GM21515 (cell line): Measurements from ENCODE around the gene PPP1R3G.
"Not testable (repeated sequence)": the region's sequence is repeated elsewhere in the genome, so short reads cannot be mapped to it uniquely, and the experiment has no call there.

ENCODE experiments used
- ATAC-seq: cut with Tn5 transposase; IDR thresholded peaks from one replicate; pipeline ENCODE4 v1.9.1; 2021; ENCODE audit not compliant: unreplicated experiment

The PPP1R3G gene

GRCh38 chr6:5084781-5085647, at the start of gene PPP1R3G:
PPP1R3G (plus strand) TSS chr6:5085341; CDS start chr6:5085486, 145 bp downstream.
- ATAC-seq = no peak

DNA sequence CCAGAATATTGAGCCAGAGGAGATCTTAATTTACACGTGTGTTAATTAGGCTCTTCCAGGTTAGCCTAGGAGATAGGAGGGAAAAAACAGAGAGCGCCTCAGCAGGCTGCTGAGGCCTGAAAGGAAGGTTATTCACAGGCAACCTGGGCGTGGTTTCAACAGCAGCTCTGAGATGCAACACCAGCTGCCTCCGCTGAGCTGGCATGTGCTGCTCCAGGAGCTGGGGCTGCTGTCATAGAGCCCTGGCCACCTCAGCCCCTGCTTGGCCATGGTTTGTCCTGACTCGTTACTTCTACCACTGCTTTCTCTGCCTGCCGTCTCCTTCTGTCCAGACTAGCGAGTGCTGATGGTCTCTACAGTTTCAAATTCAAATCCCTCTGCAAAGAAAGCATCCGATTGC, 48.9 kb upstream of the PPP1R3G start:
- ATAC-seq = no peak

GRCh38 chr6:5041955-5042354, 43.2 kb upstream of the PPP1R3G start:
- ATAC-seq = no peak

DNA sequence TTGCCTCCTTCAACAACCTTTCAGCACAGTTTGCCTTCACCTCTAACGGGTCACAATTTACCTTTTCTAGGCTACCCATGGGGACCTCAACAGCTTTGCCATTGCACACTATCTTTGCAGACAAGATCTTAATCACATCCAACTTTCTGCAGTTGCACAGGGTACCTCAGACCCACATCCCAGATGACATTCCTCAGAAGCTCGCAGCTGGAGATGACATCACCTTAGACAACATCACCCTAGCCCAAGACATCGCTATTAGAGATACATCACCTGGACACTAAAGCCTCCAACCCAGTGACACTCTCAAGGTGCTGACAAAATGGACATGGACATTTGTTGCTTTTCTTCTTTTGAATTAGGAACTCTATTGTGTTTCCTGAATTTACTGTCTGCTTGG, 42.7 kb upstream of the PPP1R3G start:
- ATAC-seq = no peak

- ATAC-seq = no peak
Observed at GRCh38 chr6:5044866-5045265, 40.3 kb upstream of the PPP1R3G start.

DNA sequence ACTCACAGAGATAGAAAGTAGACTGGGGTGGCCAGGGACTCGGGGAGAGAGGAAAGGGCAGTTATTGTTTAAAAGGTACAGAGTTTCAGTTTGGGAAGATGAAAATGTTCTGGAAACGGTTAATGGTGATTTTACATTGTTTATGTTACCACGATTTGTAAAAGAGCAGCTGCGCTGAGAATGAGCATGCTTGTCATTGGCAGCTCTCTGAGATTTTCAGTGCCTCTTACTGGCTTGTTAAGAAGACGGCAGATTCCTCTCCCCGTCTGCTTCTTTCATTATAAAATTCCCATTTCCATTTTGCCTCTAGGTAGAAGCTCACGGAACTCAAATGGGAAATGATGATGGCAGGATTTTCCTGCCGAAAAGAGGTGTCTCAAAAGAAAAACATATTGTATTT, 39.7 kb upstream of the PPP1R3G start:
- ATAC-seq = no peak

- no peak for ATAC-seq
Observed at GRCh38 chr6:5046430-5046829, 38.7 kb upstream of the PPP1R3G start.

GRCh38 chr6:5050009-5050408, 35.1 kb upstream of the PPP1R3G start:
- ATAC-seq = no peak

DNA sequence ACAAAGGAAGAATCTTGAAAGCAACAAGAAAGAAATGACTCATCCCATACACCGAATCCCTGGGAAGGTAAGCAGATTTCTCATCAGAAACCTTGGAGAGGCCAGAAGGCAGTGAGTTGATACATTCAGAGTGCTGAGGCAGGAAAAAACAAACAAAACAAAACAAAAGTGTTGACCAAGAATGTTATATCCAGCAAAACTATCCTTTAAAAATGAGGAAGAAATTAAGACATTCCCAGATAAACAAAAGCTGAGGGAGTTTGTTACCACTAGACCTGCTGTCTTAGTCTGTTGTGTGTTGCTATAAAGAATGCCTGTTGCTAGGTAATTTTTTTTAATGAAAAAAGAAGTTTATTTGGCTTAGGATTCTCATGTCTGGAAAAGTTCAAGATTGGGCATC, 33.7 kb upstream of the PPP1R3G start:
- ATAC-seq = no peak

- no peak for ATAC-seq
Observed at GRCh38 chr6:5053038-5053437, 32.1 kb upstream of the PPP1R3G start.

DNA sequence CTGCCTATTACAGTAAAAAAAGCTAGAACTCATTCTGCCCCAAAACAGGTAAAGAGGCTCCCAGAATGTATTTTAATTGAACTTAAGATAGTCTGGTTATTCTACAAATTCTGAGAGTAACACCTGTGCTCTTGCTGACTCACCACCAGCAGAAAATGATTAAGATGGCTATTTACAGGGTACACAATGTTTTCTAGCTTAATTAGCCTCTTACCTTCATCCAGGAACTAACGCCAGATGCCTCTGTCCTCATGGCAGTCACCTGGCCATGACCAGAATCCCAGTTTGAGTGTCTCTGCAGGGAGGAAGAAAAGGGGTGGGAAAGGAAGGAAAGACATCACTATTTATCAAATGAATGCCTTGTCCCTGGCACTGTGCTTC, 31.3 kb upstream of the PPP1R3G start:
- no peak for ATAC-seq

GRCh38 chr6:5054245-5054873, 30.8 kb upstream of the PPP1R3G start:
- no peak for ATAC-seq

- ATAC-seq = no peak
Observed at GRCh38 chr6:5055118-5055517, 30.0 kb upstream of the PPP1R3G start.

GRCh38 chr6:5058254-5058653, 26.9 kb upstream of the PPP1R3G start:
- no peak for ATAC-seq

DNA sequence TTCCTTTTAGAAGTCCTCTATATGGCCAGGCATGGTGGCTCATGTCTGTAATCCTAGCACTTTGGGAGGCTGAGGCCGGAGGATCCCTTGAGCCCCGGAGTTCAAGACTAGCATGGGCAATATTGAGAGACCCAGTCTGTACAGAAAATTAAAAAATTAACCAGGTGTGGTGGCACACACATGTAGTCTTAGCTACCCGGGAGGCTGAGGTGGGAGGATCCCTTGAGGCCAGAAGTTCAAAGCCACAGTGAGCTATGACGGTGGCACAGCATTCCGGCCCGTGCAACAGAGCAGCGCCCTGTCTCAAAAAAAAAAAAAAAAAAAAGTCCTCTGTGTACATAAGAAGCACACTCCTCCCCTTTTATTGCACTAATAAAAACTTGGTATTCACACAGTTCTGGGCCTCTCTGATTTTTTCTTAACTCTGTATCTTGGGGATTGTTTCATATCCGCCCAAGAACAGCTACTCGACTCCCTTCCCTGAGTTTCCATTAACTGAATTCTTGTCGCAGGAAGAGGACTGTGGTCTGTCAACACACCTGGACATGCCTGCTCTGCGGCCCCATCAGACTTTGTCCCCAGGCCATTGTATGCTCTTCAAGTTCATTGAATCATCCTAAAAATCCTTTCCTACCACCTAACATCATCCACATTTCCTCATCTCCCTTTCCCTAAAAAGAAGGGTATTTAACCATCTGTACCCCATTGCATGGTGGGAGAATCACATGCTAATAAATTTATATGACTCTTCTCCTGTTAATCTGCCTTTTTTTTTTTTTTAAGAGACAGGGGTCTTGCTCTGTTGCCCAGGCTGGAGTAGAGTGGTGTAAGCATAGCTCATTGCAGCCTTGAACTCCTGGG, 25.9 kb upstream of the PPP1R3G start:
- no peak for ATAC-seq

DNA sequence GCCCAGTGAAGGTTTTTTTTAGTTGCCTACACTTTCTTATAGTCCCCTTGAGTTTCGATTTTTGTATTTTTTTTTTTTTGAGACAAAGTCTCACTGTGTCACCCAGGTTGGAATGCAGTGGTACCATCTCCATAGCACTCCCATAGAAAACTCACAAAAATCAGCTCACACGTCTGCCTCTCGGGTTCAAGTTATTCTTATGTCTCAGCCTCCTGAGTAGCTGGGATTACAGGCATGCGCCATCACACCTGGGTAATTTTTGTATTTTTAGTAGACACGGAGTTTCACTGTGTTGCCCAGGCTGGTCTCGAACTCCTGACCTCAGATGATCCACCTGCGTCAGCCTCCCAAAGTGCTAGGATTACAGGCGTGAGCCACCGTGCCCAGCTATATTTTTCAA, 24.7 kb upstream of the PPP1R3G start:
- not testable (repeated sequence) for ATAC-seq

DNA sequence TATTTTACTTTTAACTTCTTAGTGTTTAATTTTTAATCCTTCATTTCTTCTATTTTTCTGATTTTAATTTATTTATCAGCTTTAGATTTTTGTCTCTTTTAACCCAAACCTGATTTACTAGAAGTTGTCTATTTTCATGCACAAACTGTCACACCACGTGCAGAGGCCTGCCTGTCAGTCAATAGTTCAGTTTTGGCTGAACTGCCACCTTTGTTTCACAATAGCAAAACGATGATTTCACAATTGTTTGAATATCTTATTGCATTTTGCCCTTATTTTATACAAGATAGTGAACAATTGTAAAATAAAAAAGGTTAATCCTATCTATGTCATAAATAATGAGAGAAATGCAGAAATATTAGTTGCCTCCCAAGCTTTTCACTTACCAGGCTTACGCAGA, 24.0 kb upstream of the PPP1R3G start:
- no peak for ATAC-seq

- ATAC-seq = no peak
Observed at GRCh38 chr6:5063617-5064016, 21.5 kb upstream of the PPP1R3G start.

DNA sequence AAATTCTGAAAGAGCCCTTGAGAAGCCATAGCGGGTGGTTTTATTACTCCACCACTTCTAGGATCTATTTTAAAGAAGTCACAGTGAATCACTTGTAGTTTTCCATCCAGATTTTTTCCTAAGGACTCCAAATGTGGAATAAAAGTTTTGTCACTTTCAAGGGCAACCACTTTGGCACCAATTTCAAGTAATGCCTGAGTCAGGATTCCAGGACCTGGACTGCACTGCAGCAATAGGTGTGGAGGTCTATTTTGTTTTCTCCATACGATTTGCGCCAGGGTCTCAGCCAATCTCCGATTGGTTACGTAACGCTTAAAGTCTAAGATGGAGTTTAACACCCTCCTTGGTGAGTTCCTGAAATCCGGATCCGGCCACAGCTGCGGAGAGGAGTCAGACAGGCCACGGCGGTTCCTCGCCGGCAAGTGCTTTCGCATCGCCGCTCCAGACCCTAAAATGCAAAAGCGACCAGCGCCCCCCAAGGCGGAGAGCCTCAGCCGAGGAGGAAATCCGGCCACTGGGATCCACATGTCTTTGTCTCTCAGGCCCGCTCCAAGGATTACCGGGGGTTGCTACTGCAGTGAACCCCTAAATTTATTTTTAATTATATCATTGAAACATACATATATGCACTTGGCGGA, 18.6 kb upstream of the PPP1R3G start:
- no peak for ATAC-seq

DNA sequence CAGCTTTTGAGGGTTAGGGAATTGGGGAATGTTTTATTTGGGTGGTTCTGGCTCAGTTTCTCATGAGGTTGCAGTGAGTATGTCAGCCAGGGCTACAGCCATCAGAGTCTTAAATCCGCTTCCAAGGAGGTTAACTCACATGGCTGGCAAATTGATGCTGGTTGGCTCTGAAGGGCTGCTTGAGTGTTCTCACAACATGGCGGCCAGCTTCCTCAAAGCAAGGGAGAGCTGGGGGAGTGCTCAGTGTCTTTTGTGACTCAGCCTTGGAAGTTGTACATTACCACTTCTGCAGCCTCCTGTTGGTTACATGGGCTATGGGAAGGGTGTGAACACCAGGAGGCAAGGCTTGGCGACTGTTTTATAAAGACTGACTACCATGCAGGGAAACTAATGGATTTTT, 17.8 kb upstream of the PPP1R3G start:
- ATAC-seq = no peak

DNA sequence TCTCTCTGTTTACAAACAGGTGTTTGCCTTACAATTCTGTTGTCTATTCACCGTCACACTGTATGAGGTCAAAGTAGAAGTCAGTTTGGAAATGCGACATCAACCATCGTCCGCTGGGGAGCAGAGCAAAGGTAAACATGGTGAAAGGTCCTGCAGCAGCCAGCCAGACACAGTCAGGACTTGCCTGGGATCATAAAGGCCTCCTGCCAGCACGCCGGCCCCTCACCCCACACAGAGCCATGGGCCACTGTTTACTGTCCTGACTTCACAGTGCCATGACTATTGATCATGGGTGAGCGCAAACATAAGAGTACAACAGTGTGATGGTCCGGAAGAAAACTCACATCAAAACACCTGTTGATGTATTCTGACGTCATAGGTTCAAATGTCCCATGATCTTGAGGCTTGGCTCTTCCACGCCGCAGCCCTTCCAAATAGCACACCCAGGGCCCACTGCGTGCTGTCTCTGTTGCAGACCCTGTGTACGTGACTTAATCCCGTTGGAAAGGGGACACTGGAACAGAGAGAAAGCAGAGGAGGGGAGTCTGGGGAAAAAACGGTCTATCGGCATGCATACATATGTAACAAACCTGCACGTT, 16.9 kb upstream of the PPP1R3G start:
- no peak for ATAC-seq
